Measurements from ENCODE around the gene KLHL22. TPM values are rescaled to one million over a fixed set of nuclear protein-coding genes. Genes with fewer than 3 reads are reported as not detected.
"Not testable (repeated sequence)": the region's sequence is repeated elsewhere in the genome, so short reads cannot be mapped to it uniquely, and the experiment has no call there.

Gene KLHL22
- total RNA-seq, 4 donors from 2014 or later: 38.0 to 76.9 (median 61.0) TPM

DNA sequence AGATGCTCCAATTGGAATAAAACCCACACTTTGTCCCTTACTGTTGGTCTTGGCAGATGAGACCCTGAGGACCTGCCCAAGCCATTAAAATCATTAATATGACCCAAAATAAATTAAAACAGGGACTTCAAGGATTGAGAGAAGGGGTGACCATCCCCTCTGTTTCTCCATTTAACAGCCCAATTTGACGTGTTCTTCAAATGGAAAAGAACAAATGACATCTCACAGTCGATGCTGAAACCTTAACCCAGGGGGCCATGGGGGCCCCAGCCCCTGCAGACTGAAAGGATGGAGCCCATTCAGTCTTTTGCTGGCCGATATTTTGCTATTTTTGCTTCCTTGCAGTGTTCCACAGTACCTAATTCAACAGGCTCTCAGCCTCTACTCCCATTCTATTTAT lies 81.1 kb downstream of the KLHL22 start:
- no peak overlapping the region for H3K27ac ChIP-seq
- no peaks in the 10 kb centered on the region for H3K36me3 ChIP-seq
- WGBS, 2 donors: 80% methylated on average over 3 of the region's 3 CpGs
- no peak for TF ChIP-seq CTCF (IDR thresholded peaks at IDR 0.05)
- no peak for TF ChIP-seq POLR2A (IDR thresholded peaks at IDR 0.05)
- no peak overlapping the region for H3K4me3 ChIP-seq (replicated peaks in 1 of 3)
- no peaks in the 10 kb centered on the region for H3K9me3 ChIP-seq
- intact Hi-C loops (cut with DNase I): no loop called here
- DNase-seq: no peak
- no peaks in the 10 kb centered on the region for H3K27me3 ChIP-seq
- no peaks in the 10 kb centered on the region for H3K4me1 ChIP-seq

DNA sequence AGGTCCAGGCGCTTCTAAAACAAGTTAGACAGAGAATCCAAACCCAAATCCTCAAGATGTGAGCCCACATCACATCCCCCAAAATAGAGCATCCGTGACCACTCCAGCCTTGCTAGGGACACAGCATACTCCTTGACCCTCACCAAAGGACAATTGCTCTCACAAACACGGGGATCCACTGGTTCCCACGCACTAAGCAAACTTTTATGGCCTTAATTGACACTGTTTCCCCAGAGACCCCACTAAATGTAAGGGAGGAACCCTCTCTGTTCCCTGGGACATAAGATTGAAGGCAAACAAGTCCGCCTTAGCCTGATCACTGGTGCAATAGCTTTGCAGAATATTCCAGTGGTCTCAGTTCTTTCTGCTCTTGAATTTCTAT lies 81.5 kb downstream of the KLHL22 start:
- H3K9me3 ChIP-seq: no peaks in the 10 kb centered on the region
- no peaks in the 10 kb centered on the region for H3K4me1 ChIP-seq
- H3K27ac ChIP-seq: no peak overlapping the region
- no peaks in the 10 kb centered on the region for H3K36me3 ChIP-seq
- WGBS, 2 donors: 84 to 97% methylated on average over 5 of the region's 5 CpGs
- intact Hi-C loops (cut with DNase I): no loop called here
- no peak overlapping the region for H3K4me3 ChIP-seq (replicated peaks in 1 of 3)
- no peak for DNase-seq
- TF ChIP-seq POLR2A (IDR thresholded peaks at IDR 0.05) (no peak), CTCF (IDR thresholded peaks at IDR 0.05) (no peak)
- no peaks in the 10 kb centered on the region for H3K27me3 ChIP-seq

GRCh38 chr22:20413217-20414058 lies 82.2 kb downstream of the KLHL22 start:
- Histone ChIP-seq H3K27ac (no peak overlapping the region), H3K4me1 (no peaks in the 10 kb centered on the region), H3K36me3 (no peaks in the 10 kb centered on the region), H3K4me3 (replicated peaks in 1 of 3) (no peak overlapping the region), H3K27me3 (no peaks in the 10 kb centered on the region), H3K9me3 (no peaks in the 10 kb centered on the region)
- intact Hi-C loops (cut with DNase I): no loop called here
- DNase-seq: no peak
- WGBS, 2 donors: 88 to 91% methylated on average over 9 of the region's 9 CpGs
- no peak for TF ChIP-seq CTCF (IDR thresholded peaks at IDR 0.05)
- no peak for TF ChIP-seq POLR2A (IDR thresholded peaks at IDR 0.05)

DNA sequence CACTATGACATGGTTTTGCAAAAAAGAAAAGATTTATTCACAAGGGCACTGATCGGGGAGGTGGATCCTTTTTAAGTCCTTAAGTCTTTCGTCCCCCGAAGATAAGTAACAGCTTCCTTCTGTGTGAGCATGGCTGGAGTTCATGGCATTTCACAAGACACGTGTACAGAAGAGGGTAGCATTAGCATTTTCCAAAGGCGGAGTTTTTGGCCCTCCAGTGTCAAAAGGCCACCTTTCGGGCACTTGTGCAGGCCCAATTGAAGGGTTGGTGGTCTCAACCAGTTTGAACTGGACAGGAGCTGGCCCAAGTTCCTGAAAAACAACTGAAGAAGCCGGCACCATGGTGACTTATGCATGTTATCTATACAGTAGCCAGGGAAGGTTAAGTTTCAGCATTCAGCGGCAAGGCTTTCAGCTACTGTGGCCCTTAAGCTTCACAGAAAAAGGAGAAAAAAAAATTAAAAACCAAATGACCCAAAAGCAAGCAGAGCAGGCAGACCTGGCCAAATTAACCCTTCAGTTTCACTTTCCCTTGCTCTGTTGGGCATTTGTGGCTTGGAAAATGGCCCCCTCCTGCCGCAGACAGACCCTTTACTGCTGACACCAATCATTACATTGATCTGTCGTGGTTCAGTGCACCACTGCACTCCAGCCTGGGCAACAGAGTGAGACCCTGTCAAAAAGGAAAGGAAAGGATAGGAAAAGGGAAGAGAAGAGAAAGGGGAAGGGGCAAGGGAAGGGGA lies 83.0 kb downstream of the KLHL22 start:
- 64 to 68% methylated on average over 10 of the region's 10 CpGs for WGBS, 2 donors
- H3K27ac ChIP-seq: no peak overlapping the region
- no peak for TF ChIP-seq POLR2A (IDR thresholded peaks at IDR 0.05)
- TF ChIP-seq CTCF (IDR thresholded peaks at IDR 0.05): no peak
- H3K4me1 ChIP-seq: no peaks in the 10 kb centered on the region
- H3K36me3 ChIP-seq: no peaks in the 10 kb centered on the region
- intact Hi-C loops (cut with DNase I): no loop called here
- H3K27me3 ChIP-seq: no peaks in the 10 kb centered on the region
- no peaks in the 10 kb centered on the region for H3K9me3 ChIP-seq
- no peak for DNase-seq
- H3K4me3 ChIP-seq (replicated peaks in 1 of 3): no peak overlapping the region

DNA sequence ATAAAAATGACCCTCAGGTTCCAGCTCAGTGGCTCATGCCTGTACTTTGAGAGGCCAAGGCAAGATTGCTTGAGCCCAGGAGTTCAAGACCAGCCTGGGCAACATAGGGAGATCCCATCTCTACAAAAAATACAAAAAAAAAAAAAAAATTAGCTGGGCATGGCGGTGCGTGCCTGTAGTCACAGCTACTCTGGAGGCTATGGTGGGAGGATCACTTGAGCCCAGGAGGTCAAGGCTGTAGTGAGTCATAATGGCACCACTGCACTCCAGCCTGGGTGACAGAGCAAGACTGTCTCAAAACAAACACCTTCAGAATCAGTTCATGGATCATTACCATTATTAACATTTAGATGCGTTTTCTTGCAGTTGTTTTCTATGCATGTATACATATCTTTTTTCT lies 86.2 kb downstream of the KLHL22 start:
- H3K27ac ChIP-seq; H3K27me3 ChIP-seq; DNase-seq; intact Hi-C loops (cut with DNase I); H3K4me3 ChIP-seq (replicated peaks in 1 of 3); H3K4me1 ChIP-seq; H3K9me3 ChIP-seq: not testable (repeated sequence)
- WGBS, 2 donors: 96 to 98% methylated on average over 3 of the region's 3 CpGs
- H3K36me3 ChIP-seq: peaks cover 12 to 18% of the 10 kb centered on the region in 2 donors
